Superior temporal gyrus (tissue), 1 donor: ENCODE measurements around the gene COX6B1.
"Not testable (repeated sequence)": the region's sequence is repeated elsewhere in the genome, so short reads cannot be mapped to it uniquely, and the experiment has no call there.

ENCODE experiments used
- DNase-seq: peaks from one replicate; pipeline ENCODE4 v3.0.0-alpha.2; 2016; ENCODE audit errors: extremely low spot score

The COX6B1 gene

GRCh38 chr19:35633727-35634440 is 14.2 kb upstream of the COX6B1 start:
- no peak for DNase-seq

- no peak for DNase-seq
Measured at GRCh38 chr19:35636651-35637050, 11.5 kb upstream of the COX6B1 start.

- no peak for DNase-seq
Measured at GRCh38 chr19:35637165-35637564, 11.0 kb upstream of the COX6B1 start.

GRCh38 chr19:35639321-35639639 is 8.8 kb upstream of the COX6B1 start:
- no peak for DNase-seq

GRCh38 chr19:35639863-35640262 is 8.3 kb upstream of the COX6B1 start:
- no peak for DNase-seq

- no peak for DNase-seq
Measured at GRCh38 chr19:35641515-35642151, 6.5 kb upstream of the COX6B1 start, which contains the start of gene ETV2. TSS of gene ETV2 (plus strand) at chr19:35641745. CDS start at chr19:35642461, 716 bp downstream.

GRCh38 chr19:35642312-35642711 is 5.8 kb upstream of the COX6B1 start:
- DNase-seq, result no peak

GRCh38 chr19:35642798-35643254 is 5.3 kb upstream of the COX6B1 start:
- no peak for DNase-seq

GRCh38 chr19:35643255-35644205 is 4.6 kb upstream of the COX6B1 start:
- peak; percentile 14 for DNase-seq

- DNase-seq, result peak; percentile 21
Measured at GRCh38 chr19:35644206-35644986, 3.7 kb upstream of the COX6B1 start.

- DNase-seq, result peak; percentile 26
Measured at GRCh38 chr19:35644987-35645679, 3.0 kb upstream of the COX6B1 start.

- DNase-seq, result no peak
Measured at GRCh38 chr19:35645680-35646511, 2.2 kb upstream of the COX6B1 start.

- no peak for DNase-seq
Measured at GRCh38 chr19:35650581-35650980, 2.5 kb downstream of the COX6B1 start.

GRCh38 chr19:35654828-35655227 is 6.7 kb downstream of the COX6B1 start:
- DNase-seq, result not testable (repeated sequence)

- DNase-seq, result no peak
Measured at GRCh38 chr19:35655600-35655999, 7.5 kb downstream of the COX6B1 start.

- DNase-seq, result no peak
Measured at GRCh38 chr19:35656700-35657099, 8.6 kb downstream of the COX6B1 start.

- DNase-seq, result no peak
Measured at GRCh38 chr19:35657904-35658700, 10.0 kb downstream of the COX6B1 start.

- no peak for DNase-seq
Measured at GRCh38 chr19:35661995-35662340, 13.8 kb downstream of the COX6B1 start.

GRCh38 chr19:35663981-35664380 is 15.9 kb downstream of the COX6B1 start:
- no peak for DNase-seq
